ENCODE data around the gene CLMN. TPM values are rescaled to one million over a fixed set of nuclear protein-coding genes. Genes with fewer than 3 reads are reported as not detected.
"Not testable (repeated sequence)": the region's sequence is repeated elsewhere in the genome, so short reads cannot be mapped to it uniquely, and the experiment has no call there.

CLMN gene
- total and polyA plus RNA-seq, 10 of the 15 experiments (the other 5 are each of a cell fraction or from before 2014, with no cell fraction given) = 7.8 to 49.3 (median 18.5) TPM

- RAD21 ChIA-PET (ENCODE audit: unreplicated experiment) = no interaction called here
- TF ChIP-seq IKZF1 (conservative IDR thresholded peaks at IDR 0.05) (no peak), NFYB (IDR thresholded peaks at IDR 0.05; ENCODE audit: insufficient read depth, low read depth, low read length) (no peak), GABPA (IDR thresholded peaks at IDR 0.05; ENCODE audit: low read depth) (no peak), EGR1 (IDR thresholded peaks at IDR 0.05; ENCODE audit: borderline replicate concordance in 1 of 2, low read depth in 2 of 2, low read length in 2 of 2) (no peak), BCLAF1 (IDR thresholded peaks at IDR 0.05) (no peak), SMC3 (IDR thresholded peaks at IDR 0.05; ENCODE audit: borderline replicate concordance, low read length) (no peak), PML (IDR thresholded peaks at IDR 0.05; ENCODE audit: low read length) (no peak)
- CTCF ChIA-PET = interaction anchor here (0.8 to 5.8 kb wide), 5 partner anchors 15 to 180 kb away, joined by 3 to 54 read pairs (median 4); no protein-coding TSS in a partner anchor
- H3K27ac ChIP-seq (ENCODE audit: control insufficient read depth, insufficient read depth) = no peak overlapping the region
- no peak overlapping the region for H3K9ac ChIP-seq (ENCODE audit: control insufficient read depth, insufficient read depth, low read length)
- H2AFZ ChIP-seq (ENCODE audit: control insufficient read depth, low read depth, low read length) = no peak overlapping the region
- SMC1A ChIA-PET (ENCODE audit: uncharacterized antibody, unreplicated experiment) = interaction anchor here (1.3 to 3.3 kb wide), 3 partner anchors 24 to 139 kb away, joined by 4 to 20 read pairs (median 7); partner anchors contain the start of gene DICER1
- no peaks in the 10 kb centered on the region for H3K79me2 ChIP-seq (ENCODE audit: control insufficient read depth, insufficient read depth, low read length)
- intact Hi-C loops (cut with micrococcal nuclease; ENCODE audit: unreplicated experiment) (no loop called here), in situ Hi-C loops (cut with MboI) (no loop called here)
- POLR2A ChIA-PET = no interaction called here
- no TSS peak for BruUV-seq (replicated peaks)
- H3K36me3 ChIP-seq (ENCODE audit: control insufficient read depth in 2 of 2, insufficient read depth in 2 of 2, low read length in 1 of 2) = no peaks in the 10 kb centered on the region
- no peak for FAIRE-seq
- no peak overlapping the region for H3K4me3 ChIP-seq
- H3K9me3 ChIP-seq (replicated peaks; ENCODE audit: control insufficient read depth, insufficient read depth, low read length) = no peaks in the 10 kb centered on the region
- H4K20me1 ChIP-seq (ENCODE audit: control insufficient read depth, insufficient read depth) = no peaks in the 10 kb centered on the region
- no peaks in the 10 kb centered on the region for H3K27me3 ChIP-seq (replicated peaks in 1 of 2; ENCODE audit: control insufficient read depth in 2 of 2, insufficient read depth in 2 of 2, low read length in 1 of 2)
- no peak for DNase-seq (ENCODE audit: low read depth, low spot score)
- WGBS (ENCODE audit: insufficient coverage, insufficient replicate concordance, low lambda C conversion rate, missing lambda C conversion rate) = 73% methylated on average over 8 of the region's 8 CpGs
- ATAC-seq = no peak
- no peaks in the 10 kb centered on the region for H3K4me1 ChIP-seq (ENCODE audit: control insufficient read depth, insufficient read depth, low read length)
- H3K4me2 ChIP-seq (ENCODE audit: control insufficient read depth, insufficient read depth) = no peak overlapping the region
Measured at GRCh38 chr14:95180966-95181741, 138.6 kb downstream of the CLMN start.

GRCh38 chr14:95175670-95176069, 144.0 kb downstream of the CLMN start:
- H3K79me2 ChIP-seq (ENCODE audit: control insufficient read depth, insufficient read depth, low read length); H3K4me1 ChIP-seq (ENCODE audit: control insufficient read depth, insufficient read depth, low read length); H3K27ac ChIP-seq (ENCODE audit: control insufficient read depth, insufficient read depth); in situ Hi-C loops (cut with MboI); H3K9me3 ChIP-seq (replicated peaks; ENCODE audit: control insufficient read depth, insufficient read depth, low read length); CTCF ChIA-PET; FAIRE-seq; DNase-seq (ENCODE audit: low read depth, low spot score); intact Hi-C loops (cut with micrococcal nuclease; ENCODE audit: unreplicated experiment); H3K9ac ChIP-seq (ENCODE audit: control insufficient read depth, insufficient read depth, low read length); POLR2A ChIA-PET; ATAC-seq; H4K20me1 ChIP-seq (ENCODE audit: control insufficient read depth, insufficient read depth); BruUV-seq (replicated peaks); H2AFZ ChIP-seq (ENCODE audit: control insufficient read depth, low read depth, low read length); SMC1A ChIA-PET (ENCODE audit: uncharacterized antibody, unreplicated experiment); RAD21 ChIA-PET (ENCODE audit: unreplicated experiment); H3K4me3 ChIP-seq; H3K4me2 ChIP-seq (ENCODE audit: control insufficient read depth, insufficient read depth); H3K36me3 ChIP-seq (ENCODE audit: control insufficient read depth in 2 of 2, insufficient read depth in 2 of 2, low read length in 1 of 2); H3K27me3 ChIP-seq (replicated peaks in 1 of 2; ENCODE audit: control insufficient read depth in 2 of 2, insufficient read depth in 2 of 2, low read length in 1 of 2): not testable (repeated sequence)
- WGBS (ENCODE audit: insufficient coverage, insufficient replicate concordance, low lambda C conversion rate, missing lambda C conversion rate) = 97% methylated on average over 3 of the region's 3 CpGs

Data from GM12878 (cell line).